MM.1S (cell line): ENCODE results near the gene IQSEC1.

Experiments used
- DNase-seq: peaks from one replicate; pipeline ENCODE4 v3.0.0-alpha.2; 2015
- H2AFZ ChIP-seq: fragments of 300-600 bp; sonication (generic); 2 replicates; pipeline ENCODE4 v1.6.0; 2016; ENCODE audit warnings: antibody characterized with exemption, low read length
- H3F3A ChIP-seq: fragments of 300-600 bp; sonication (generic); 2 replicates; pipeline ENCODE4 v1.6.1; 2016; ENCODE audit warnings: mild to moderate bottlenecking, antibody characterized with exemption, low read length, moderate library complexity, mixed read lengths; ENCODE audit not compliant: insufficient read depth
- H3K27ac ChIP-seq: fragments of 300-600 bp; sonication (generic); 2 replicates; pipeline ENCODE4 v1.5.1; 2016; ENCODE audit warnings: mild to moderate bottlenecking, low read length
- H3K27me3 ChIP-seq: fragments of 300-600 bp; sonication (generic); replicated peaks from 2 replicates; pipeline ENCODE4 v1.6.0; 2016; ENCODE audit warnings: low read length; ENCODE audit not compliant: insufficient read depth
- H3K36me3 ChIP-seq: fragments of 300-600 bp; sonication (generic); replicated peaks from 2 replicates; pipeline ENCODE4 v1.6.1; 2016; ENCODE audit warnings: mild to moderate bottlenecking, low read length, mixed read lengths; ENCODE audit not compliant: insufficient read depth
- H3K4me1 ChIP-seq: fragments of 300-600 bp; sonication (generic); 2 replicates; pipeline ENCODE4 v1.6.1; 2016; ENCODE audit warnings: low read length, mixed read lengths
- H3K4me2 ChIP-seq: fragments of 300-600 bp; sonication (generic); 2 replicates; pipeline ENCODE4 v1.6.0; 2016; ENCODE audit warnings: low read depth, low read length
- H3K4me3 ChIP-seq: fragments of 300-600 bp; sonication (generic); 2 replicates; pipeline ENCODE4 v1.5.1; 2016; ENCODE audit warnings: low read length, mixed read lengths
- H3K79me2 ChIP-seq: fragments of 300-600 bp; sonication (generic); 2 replicates; pipeline ENCODE4 v1.6.1; 2016; ENCODE audit warnings: mixed run types, low read length, mixed read lengths
- H3K9ac ChIP-seq: fragments of 300-600 bp; sonication (generic); 2 replicates; pipeline ENCODE4 v1.6.1; 2016; ENCODE audit warnings: low read length, mixed read lengths
- H3K9me2 ChIP-seq: fragments of 300-600 bp; sonication (generic); replicated peaks from 2 replicates; pipeline ENCODE4 v1.6.1; 2016; ENCODE audit warnings: mild to moderate bottlenecking, low read length, mixed read lengths; ENCODE audit not compliant: insufficient read depth
- H3K9me3 ChIP-seq: fragments of 300-600 bp; sonication (generic); replicated peaks from 2 replicates; pipeline ENCODE4 v1.6.1; 2016; ENCODE audit warnings: mild to moderate bottlenecking, low read length, mixed read lengths; ENCODE audit not compliant: insufficient read depth
- H4K20me1 ChIP-seq: fragments of 300-600 bp; sonication (generic); 2 replicates; pipeline ENCODE4 v1.6.1; 2016; ENCODE audit warnings: mild to moderate bottlenecking, low read length, moderate library complexity, mixed read lengths; ENCODE audit not compliant: insufficient read depth
- CTCF ChIP-seq: fragments of 300-600 bp; sonication (generic); IDR thresholded peaks from 2 replicates; pipeline ENCODE4 v1.5.1; 2016; ENCODE audit warnings: antibody characterized with exemption, low read length, mixed read lengths
- EZH2 ChIP-seq: fragments of 300-600 bp; sonication (generic); optimal IDR thresholded peaks from 2 replicates; pipeline ENCODE3; 2017; ENCODE audit warnings: low read depth, mild to moderate bottlenecking, antibody characterized with exemption, low read length, mixed read lengths
- EZH2phosphoT487 ChIP-seq: fragments of 300-600 bp; sonication (generic); IDR thresholded peaks from 2 replicates; pipeline ENCODE4 v1.6.1; 2018; ENCODE audit warnings: antibody characterized with exemption, low read length

Gene IQSEC1

GRCh38 chr3:12967606-12968351 lies 105.5 kb downstream of the IQSEC1 start:
- Histone ChIP-seq H3K4me1 (peaks cover 8% of the 10 kb centered on the region), H3K4me3 (peak overlapping the region; percentile 49; the same call in 1 of the 2 replicates), H2AFZ (no peak overlapping the region), H3K9ac (peak overlapping the region; percentile 41; the same call in 1 of the 2 replicates), H3K27ac (no peak overlapping the region), H4K20me1 (peaks cover 17% of the 10 kb centered on the region; the same call in 1 of the 2 replicates), H3F3A (no peaks in the 10 kb centered on the region), H3K9me2 (no peaks in the 10 kb centered on the region), H3K4me2 (peak overlapping the region; percentile 93), H3K9me3 (no peaks in the 10 kb centered on the region), H3K36me3 (no peaks in the 10 kb centered on the region; the same call in 1 of the 2 replicates), H3K27me3 (no peaks in the 10 kb centered on the region), H3K79me2 (peaks cover 83% of the 10 kb centered on the region)
- TF ChIP-seq EZH2phosphoT487 (no peak), CTCF (no peak), EZH2 (no peak)
- peak; percentile 85 for DNase-seq

GRCh38 chr3:12966847-12967605 lies 106.2 kb downstream of the IQSEC1 start:
- Histone ChIP-seq H3K4me1 (peaks cover 8% of the 10 kb centered on the region), H2AFZ (no peak overlapping the region), H3K27ac (no peak overlapping the region), H3K27me3 (no peaks in the 10 kb centered on the region), H3K9ac (no peak overlapping the region), H3K9me3 (no peaks in the 10 kb centered on the region), H3K79me2 (peaks cover 83% of the 10 kb centered on the region), H3K36me3 (no peaks in the 10 kb centered on the region), H3F3A (no peaks in the 10 kb centered on the region), H3K4me2 (peak overlapping the region; percentile 43; the same call in 1 of the 2 replicates), H4K20me1 (peaks cover 24% of the 10 kb centered on the region), H3K4me3 (no peak overlapping the region), H3K9me2 (no peaks in the 10 kb centered on the region)
- TF ChIP-seq CTCF (no peak), EZH2 (no peak), EZH2phosphoT487 (no peak)
- DNase-seq: no peak

GRCh38 chr3:12965999-12966846 lies 107.0 kb downstream of the IQSEC1 start:
- H3K36me3 ChIP-seq: no peaks in the 10 kb centered on the region
- no peak for DNase-seq
- H3K27me3 ChIP-seq: no peaks in the 10 kb centered on the region
- no peak overlapping the region for H2AFZ ChIP-seq
- H3K9me2 ChIP-seq: no peaks in the 10 kb centered on the region
- H3K4me2 ChIP-seq: no peak overlapping the region
- H3K4me1 ChIP-seq: peaks cover 8% of the 10 kb centered on the region
- H3K9me3 ChIP-seq: no peaks in the 10 kb centered on the region
- TF ChIP-seq EZH2phosphoT487 (no peak), EZH2 (no peak), CTCF (no peak)
- no peaks in the 10 kb centered on the region for H3F3A ChIP-seq
- no peak overlapping the region for H3K27ac ChIP-seq
- no peak overlapping the region for H3K9ac ChIP-seq
- H3K79me2 ChIP-seq: peaks cover 86% of the 10 kb centered on the region
- H3K4me3 ChIP-seq: no peak overlapping the region
- peaks cover 28% of the 10 kb centered on the region for H4K20me1 ChIP-seq
